ENCODE measurements around the gene PAXIP1.
"Not testable (repeated sequence)": the region's sequence is repeated elsewhere in the genome, so short reads cannot be mapped to it uniquely, and the experiment has no call there.

The PAXIP1 gene, protein sequence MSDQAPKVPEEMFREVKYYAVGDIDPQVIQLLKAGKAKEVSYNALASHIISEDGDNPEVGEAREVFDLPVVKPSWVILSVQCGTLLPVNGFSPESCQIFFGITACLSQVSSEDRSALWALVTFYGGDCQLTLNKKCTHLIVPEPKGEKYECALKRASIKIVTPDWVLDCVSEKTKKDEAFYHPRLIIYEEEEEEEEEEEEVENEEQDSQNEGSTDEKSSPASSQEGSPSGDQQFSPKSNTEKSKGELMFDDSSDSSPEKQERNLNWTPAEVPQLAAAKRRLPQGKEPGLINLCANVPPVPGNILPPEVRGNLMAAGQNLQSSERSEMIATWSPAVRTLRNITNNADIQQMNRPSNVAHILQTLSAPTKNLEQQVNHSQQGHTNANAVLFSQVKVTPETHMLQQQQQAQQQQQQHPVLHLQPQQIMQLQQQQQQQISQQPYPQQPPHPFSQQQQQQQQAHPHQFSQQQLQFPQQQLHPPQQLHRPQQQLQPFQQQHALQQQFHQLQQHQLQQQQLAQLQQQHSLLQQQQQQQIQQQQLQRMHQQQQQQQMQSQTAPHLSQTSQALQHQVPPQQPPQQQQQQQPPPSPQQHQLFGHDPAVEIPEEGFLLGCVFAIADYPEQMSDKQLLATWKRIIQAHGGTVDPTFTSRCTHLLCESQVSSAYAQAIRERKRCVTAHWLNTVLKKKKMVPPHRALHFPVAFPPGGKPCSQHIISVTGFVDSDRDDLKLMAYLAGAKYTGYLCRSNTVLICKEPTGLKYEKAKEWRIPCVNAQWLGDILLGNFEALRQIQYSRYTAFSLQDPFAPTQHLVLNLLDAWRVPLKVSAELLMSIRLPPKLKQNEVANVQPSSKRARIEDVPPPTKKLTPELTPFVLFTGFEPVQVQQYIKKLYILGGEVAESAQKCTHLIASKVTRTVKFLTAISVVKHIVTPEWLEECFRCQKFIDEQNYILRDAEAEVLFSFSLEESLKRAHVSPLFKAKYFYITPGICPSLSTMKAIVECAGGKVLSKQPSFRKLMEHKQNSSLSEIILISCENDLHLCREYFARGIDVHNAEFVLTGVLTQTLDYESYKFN

GRCh38 chr7:155003092-155003375 is at the start of gene PAXIP1:
Gene PAXIP1 (minus strand): TSS chr7:155003124. CDS start chr7:155002929, 195 bp downstream.
- DNase-seq: no peak

- DNase-seq: no peak
Observed at GRCh38 chr7:155051355-155051754, 48.4 kb upstream of the PAXIP1 start.

DNA sequence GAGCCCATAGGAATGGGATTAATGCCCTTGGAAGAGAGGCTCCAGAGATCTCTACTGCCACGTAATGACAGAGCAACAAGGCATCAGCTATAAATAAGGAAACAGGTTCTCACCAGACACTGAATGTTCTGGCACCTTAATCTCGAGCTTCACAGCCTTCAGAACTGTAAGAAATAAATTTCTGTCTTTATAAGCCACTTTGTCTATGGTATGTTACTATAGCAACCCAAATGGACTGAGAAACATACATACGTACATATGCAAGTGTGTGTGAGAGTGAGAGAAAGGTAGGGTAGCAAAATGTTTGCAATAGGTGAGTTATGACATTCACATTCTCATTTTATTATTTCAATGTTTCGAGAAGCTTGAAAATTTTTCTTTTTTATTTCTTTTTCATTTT is 45.1 kb upstream of the PAXIP1 start:
- DNase-seq: no peak

GRCh38 chr7:155043756-155044155 is 40.8 kb upstream of the PAXIP1 start:
- DNase-seq: no peak

DNA sequence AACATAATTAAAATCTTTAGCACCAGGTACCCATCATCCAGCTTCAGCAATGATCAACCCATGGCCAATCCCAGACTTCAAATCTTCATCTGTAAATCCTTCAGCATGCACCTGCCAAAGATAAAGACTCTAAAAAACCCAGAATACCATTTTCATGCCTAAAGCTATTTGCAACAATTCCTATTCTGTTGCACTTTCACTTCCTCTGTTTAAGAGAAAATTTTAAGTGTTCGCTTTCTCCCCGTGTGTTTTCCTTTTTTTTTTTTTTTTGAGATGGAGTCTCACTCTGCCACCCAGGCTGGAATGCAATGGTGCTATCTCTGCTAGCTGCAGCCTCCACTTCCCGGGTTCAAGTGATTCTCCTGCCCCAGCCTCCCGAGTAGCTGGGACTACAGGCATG is 35.4 kb upstream of the PAXIP1 start:
- no peak for DNase-seq

GRCh38 chr7:155034495-155034894 is 31.6 kb upstream of the PAXIP1 start:
- DNase-seq: not testable (repeated sequence)

GRCh38 chr7:155032978-155033377 is 30.1 kb upstream of the PAXIP1 start:
- DNase-seq: no peak

GRCh38 chr7:155027879-155028278 is 25.0 kb upstream of the PAXIP1 start:
- DNase-seq: no peak

- no peak for DNase-seq
Observed at GRCh38 chr7:155021699-155022145, 18.8 kb upstream of the PAXIP1 start.

- no peak for DNase-seq
Observed at GRCh38 chr7:155020996-155021395, 18.1 kb upstream of the PAXIP1 start.

- no peak for DNase-seq
Observed at GRCh38 chr7:155017834-155018233, 14.9 kb upstream of the PAXIP1 start.

GRCh38 chr7:155011086-155011485 is 8.2 kb upstream of the PAXIP1 start:
- DNase-seq: no peak

DNA sequence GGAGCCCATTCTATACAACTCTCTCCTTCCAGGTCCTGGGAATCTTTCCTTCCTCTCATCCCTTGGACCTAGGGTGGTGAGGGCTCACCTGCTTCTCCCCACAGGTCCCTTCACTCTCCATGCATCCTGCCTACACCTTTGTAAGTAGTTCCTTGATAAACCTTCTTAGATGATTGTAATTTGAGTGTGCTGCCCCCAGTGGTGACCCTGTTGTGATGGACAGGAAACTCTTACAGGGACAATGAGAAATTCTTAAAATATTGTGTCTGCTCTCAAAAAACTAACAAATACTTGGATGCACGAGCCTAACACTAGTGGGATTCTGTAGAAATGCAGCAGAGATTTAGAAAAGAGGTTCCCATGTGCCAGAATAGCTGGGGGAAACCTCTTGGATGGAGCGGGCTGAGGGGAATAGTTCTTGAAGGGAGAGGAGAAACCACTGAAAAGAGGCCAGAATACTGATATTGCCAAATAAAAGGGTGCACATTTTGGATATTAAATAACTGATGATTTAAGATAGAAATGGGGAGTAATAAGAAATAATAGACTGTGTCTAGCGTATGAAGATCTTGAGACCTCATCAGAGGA is 6.7 kb upstream of the PAXIP1 start:
- DNase-seq: no peak

GRCh38 chr7:155007947-155008346 is 5.0 kb upstream of the PAXIP1 start:
- no peak for DNase-seq

- DNase-seq: peak; percentile 63
Observed at GRCh38 chr7:155003376-155004214, 671 bp upstream of the PAXIP1 start.

DNA sequence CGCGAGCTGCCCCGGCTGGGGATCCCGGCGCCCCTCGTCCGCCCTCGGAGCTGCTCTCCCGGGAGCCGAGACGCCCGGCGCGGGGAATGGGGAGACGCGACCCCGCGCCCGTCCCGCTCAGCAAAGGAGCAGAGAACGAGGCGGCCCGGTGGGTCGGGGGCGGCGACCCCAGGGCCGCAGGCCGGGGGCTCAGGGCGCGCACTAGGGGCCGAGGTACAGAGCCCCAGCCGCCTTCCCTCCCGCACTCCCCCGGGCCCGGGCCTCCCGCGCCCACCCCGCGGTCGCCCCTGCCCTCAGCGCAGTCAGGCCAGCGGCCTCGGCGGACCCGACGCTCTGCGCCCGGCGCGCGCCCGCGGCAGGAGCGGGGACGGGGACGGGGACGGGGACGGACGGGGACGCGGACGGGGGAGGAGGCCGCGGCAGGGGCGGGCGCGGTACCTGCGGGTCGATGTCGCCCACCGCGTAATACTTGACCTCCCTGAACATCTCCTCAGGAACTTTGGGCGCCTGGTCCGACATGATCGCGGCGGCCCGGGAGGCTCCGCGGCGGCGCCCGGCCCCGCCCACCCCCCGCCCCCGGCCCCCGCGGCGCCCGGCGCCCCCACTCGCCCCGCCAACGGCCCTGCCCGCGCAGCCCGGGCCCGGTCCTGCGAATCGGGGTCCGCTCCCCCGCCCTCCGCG is 373 bp downstream of the PAXIP1 start:
- peak; percentile 68 for DNase-seq

- no peak for DNase-seq
Observed at GRCh38 chr7:155001756-155002410, 1.0 kb downstream of the PAXIP1 start.

DNA sequence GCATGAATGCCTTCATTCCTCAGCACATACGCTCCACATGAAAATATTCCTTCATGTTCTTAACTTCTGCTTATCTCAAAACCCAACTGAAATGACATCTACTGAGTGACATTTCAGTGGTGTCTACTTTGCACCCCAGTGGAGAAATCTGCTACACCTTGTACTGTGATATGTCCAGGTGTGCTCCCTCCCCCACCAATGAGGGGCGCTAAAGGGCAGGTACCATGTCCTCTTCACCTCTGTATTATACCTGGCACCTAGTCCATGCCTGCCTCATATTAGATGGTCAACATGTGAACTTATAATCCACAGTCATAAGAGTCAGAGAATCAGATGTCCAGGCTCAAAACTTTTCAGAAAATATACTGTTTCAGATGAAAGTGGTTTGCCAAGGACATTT is 2.1 kb downstream of the PAXIP1 start:
- no peak for DNase-seq

- no peak for DNase-seq
Observed at GRCh38 chr7:154998481-154998880, 4.4 kb downstream of the PAXIP1 start.

DNA sequence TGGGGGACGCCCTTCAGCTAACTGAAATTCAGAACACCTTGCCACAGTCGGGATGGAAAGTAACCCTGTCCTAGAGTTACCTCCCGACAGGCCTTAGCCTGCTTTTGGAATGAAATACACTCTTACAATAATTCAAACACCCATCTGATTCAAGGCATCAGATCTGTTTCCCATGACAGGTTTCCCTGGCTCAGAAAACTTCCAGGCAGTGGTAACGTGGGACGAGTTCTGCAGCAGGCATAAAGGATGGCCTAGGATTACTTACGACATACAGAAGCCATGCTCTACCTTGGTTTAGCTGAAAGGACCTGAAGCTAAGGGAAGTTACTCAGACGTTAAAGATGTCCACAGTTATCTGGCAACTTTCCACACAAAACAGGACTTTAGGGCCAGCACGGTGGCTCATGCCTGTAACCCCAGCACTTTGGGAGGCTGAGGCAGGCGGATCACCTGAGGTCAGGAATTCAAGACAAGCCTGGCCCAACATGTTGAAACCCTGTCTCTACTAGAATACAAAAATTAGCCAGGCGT is 5.0 kb downstream of the PAXIP1 start:
- no peak for DNase-seq

GRCh38 chr7:154996756-154997155 is 6.2 kb downstream of the PAXIP1 start:
- no peak for DNase-seq

Measured in NCI-H2227 treated with DMSO at 0.1 percent for 48 hours (cell line).